Epidermal melanocyte (primary cell): ENCODE measurements around the gene GAS2L1.
"Not testable (repeated sequence)": the region's sequence is repeated elsewhere in the genome, so short reads cannot be mapped to it uniquely, and the experiment has no call there.

Experiments
- DNase-seq: peaks from one replicate; pipeline ENCODE4 v3.0.0; 2011; ENCODE audit warnings: low spot score; ENCODE audit not compliant: insufficient read length

GAS2L1 gene

DNA sequence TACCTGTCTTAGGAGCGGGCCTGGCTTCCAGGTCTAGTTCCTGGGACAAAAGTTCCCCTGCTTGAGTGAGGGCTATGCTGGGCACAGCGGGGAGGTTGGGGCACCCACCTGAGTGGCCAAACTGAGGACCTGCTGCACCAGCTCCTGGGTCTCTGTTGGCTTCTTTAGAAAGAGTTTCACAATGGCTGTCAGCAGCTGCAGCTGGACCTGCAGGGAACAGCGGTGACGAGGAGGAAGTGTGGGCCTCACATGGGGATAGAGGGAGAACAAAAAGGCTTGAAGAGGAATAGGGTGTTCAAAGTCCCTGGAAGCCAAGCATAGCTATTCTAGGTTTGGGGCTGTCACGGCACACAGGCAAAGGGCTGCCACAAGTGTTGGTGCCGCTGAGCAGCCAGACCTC lies 35.7 kb downstream of the GAS2L1 start:
- no peak for DNase-seq

DNA sequence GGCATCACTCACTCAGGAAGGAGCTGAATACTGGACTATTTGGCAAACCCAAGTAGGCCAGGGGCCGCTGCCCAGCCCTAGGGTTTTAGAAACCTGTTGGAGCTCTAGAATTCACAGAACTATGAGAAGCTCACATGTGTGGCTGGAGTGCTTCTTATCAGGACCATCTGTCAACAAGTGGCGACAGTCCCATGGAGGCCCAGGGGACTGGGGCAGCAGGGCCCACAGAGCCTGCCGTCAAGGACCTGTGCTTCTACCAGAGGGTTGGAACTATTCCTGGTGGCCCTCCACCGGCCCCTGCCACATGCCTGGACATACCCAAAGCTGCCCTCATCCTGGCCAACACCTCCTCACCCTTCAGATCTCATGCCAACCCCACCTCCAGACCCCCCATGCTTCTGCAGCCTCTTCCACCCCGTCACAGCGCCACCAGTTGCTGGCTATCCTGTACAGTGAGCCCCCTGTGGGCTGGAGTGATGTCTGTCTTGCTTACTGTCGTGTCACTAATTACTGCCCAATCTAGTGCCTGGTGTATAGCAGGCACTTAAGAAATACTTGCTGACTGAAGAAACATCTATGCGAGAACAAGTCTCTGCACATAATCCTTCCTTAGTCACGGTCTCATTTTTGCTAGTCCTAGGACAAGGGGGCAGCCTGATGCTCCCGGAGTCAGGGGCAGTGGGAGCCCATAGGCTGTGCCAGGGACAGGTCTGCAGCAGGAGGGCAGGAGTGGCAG lies 36.3 kb downstream of the GAS2L1 start:
- no peak for DNase-seq

DNA sequence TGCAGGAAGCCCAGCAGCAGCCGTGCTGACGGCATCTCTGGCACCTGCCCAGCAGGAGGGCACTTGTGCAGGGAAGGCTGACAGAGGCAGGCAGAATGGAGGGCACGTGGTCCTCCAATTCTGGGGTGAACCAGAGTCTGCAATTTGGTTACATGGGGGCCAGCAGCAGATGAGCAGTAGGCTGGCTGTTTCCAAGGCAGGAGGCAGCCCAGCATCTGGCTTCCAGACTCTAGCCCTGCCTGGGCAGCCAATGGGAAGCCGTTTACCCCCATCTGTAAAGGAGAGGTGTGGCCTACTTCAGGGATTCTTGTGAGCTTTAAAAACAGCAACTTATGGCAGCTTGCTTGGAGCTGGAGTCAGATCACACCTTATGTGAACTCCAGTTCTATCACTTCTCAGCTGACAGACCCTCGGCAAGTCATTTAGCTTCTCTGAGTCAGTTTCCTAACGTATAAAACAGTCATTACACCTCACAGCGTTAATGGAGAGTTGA lies 36.9 kb downstream of the GAS2L1 start:
- peak; percentile 86 for DNase-seq

DNA sequence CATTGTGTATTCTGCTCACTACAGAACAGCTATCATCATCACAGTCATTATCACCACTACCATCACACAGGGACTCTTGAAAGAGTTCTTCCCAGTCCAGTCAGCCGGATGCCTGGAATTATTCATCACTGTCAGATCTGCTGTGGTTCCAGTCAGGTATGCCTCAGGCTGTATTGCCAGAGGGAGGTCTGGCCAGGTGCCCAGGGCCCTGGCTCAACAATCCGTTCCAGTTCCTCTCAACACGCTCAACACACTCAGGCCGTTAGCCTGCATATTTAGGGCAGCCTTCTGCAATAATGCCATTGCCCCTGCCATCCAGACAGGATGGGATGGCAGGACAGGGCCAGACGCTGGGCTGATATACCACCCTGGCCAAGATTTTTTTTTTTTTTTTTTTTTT lies 37.7 kb downstream of the GAS2L1 start:
- DNase-seq: peak; percentile 64

DNA sequence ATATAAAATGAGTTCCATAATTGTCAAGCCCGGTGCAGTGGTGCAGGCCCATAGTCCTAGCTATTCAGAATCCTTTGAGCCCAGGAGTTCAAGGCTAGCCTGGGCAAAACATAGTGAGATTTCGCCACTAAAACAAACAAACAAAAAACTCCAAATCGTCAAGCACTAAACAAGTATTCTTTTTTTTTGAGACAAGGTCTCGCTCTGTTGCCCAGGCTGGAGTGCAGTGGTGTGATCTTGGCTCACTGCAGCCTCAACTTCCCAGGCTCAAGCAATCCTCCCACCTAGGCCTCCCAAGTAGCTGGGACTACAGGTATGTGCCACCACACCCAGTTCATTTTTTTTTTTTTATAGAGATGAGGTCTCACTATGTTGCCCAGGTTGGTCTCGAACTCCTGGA lies 38.4 kb downstream of the GAS2L1 start:
- not testable (repeated sequence) for DNase-seq

DNA sequence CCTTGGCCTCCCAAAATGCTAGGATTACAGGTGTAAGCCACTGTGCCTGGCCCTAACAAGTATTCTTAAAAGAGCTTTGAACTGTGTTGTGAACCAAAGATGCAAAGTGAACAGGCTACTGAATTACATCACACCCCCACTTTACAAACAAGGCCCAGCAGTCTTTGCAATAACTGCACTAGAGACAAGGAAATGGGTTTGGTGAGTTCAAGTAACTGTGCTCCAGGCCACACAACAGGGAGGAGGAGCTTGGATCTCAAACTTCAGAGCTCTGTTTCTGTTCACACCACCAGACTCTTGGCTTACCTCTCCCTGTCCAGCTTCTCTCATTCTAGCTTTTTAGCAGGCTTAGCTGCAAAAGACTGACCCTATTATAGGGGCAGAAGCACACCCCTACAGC lies 39.5 kb downstream of the GAS2L1 start:
- no peak for DNase-seq

DNA sequence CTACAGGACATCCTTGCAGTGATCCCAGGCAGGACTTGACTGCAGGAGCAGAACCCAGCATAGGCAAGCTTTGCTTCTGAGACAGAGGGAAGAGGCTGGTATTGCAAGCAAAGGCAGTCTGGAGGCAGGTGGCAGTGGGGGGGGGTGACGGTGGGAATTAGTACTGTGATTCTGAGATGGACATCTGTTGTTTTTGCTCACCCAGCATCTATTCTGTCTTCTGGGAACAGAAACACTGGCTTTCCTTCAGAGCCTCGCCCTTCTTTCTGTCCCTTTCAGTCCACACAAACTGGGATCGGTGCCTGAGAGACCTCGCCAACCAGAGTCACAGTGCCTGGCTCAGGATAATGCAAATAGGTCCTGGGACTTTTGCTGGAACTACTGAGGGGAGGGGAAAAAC lies 40.2 kb downstream of the GAS2L1 start:
- no peak for DNase-seq

DNA sequence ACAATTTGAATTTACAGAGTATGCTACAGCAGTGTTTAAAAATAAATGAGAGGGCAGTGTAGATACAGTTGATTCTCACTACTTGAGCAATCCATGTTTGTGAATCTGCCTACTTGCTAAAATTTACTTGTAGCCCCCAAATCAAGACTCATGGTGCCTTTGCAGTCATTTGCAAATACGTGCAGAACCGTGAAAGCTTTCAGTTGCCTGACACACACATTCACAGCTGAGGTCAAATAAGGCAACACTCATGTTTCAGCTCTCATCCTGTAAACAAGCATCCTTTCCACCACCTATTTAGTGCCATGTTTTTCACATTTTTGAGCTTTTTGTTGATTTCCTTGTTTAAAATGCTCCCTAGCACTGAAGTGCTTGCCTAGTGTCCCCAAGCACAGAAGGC lies 41.6 kb downstream of the GAS2L1 start:
- no peak for DNase-seq

DNA sequence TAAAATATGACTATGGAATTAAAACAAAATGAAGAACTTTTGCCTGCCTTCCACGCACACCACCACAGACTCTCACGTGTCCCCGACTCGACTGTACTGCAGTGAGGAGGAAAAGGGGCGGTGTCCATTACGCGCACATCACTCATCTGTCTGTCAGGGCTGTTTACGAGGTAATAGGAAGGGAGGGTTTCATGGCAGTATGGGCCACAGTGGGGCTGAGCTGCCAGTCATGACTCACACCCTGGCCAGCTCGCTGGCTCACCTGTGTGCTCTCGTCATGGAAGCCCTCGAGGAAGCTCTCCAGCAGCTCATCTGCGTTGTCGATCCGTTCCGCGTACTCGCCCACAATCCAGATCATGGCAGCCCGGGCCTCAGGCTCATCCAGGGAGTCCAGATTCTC lies 42.5 kb downstream of the GAS2L1 start:
- no peak for DNase-seq

DNA sequence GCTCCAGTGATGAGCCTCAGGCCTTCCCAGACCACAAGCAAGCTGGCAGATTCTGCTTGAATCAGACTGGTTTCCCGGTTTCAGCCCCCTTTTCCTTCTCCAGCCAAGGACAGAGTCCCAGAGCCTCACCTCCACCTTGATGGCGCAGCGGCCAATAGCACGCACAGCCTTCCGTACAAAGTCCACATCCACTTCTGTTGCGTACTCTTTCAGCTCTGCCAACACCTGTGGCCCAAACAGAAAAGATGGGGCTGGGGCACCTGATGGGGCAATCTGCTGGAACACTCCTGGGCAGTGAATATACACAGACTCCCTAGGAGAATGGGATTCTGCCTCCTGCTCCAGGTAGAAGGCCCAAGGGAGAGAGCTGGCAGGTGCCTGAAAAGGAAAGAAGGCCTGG lies 44.6 kb downstream of the GAS2L1 start:
- no peak for DNase-seq

DNA sequence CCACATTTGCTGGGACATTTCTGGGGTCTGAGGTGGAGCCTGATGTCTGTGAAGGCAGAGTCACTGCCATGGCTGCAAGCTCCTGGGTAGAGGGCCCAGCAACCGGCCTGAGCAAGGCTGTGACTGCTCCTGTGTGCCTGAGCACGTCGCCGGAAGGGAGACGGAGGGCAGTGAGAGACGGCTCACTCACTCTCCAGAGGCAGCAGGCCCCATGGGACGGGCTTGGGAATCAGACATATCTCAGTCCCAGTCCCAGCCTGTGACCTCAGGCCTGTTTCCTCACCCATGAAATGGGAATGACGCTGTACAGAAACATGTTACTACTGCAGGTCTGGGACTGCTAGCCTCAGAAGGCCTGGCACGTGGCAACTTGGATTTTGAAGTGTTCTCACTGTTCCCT lies 45.4 kb downstream of the GAS2L1 start:
- DNase-seq: no peak

DNA sequence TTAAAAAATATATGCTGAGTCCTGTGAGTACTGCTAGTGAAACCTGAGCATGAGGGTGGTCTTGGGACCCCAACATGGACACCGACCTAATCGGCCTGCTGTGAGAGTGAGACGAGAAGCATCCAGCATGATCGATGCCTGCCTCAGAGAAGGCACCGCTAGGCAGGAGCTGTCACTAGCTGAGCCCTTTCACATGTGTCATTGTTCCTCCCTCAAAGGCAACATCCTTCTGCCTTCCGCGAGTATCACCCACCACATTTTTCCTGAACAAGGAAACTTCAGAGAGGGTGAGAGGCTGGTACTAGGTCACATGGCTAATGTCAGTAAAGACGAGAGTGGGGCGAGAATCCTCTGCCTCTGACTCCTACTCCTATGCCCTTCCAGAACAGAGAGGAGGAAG lies 46.3 kb downstream of the GAS2L1 start:
- DNase-seq: no peak

DNA sequence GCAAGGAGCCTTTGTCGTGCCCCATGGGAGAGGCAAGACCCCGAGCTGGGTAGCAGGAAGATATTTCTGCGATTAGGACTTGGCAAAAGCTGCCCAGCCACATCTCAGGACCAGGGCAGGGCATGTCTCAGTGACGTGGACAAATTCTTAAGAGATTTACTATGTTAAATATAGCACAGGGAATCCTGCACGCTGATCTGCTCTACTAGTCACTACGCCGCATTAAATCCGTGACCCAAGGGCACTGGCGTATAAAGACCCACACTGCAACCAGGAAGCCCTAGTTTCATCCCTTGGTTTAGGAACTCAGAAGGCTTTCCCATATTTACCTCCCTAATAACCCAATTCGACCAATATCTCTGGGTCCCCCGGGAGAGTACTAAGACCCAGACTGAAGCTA lies 46.8 kb downstream of the GAS2L1 start:
- DNase-seq: no peak

DNA sequence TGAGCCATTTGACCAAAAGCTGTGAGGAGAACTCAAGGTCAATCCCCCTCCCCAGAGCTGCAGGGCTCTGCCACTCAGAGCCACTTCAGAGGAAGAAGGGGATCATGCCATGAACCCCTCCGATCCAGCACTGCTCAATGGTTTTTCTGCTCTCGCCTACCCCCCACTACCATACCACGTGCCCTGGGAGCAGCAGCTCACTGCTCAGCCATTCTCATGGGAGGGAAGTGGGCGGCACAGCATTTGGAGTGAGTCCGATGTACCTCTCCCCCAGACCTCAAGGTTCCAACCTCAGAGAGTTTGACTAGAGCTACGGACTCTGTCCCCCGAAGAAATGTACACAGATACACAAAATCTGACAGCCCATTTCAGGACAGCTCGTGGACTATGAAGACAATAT lies 47.4 kb downstream of the GAS2L1 start:
- no peak for DNase-seq

DNA sequence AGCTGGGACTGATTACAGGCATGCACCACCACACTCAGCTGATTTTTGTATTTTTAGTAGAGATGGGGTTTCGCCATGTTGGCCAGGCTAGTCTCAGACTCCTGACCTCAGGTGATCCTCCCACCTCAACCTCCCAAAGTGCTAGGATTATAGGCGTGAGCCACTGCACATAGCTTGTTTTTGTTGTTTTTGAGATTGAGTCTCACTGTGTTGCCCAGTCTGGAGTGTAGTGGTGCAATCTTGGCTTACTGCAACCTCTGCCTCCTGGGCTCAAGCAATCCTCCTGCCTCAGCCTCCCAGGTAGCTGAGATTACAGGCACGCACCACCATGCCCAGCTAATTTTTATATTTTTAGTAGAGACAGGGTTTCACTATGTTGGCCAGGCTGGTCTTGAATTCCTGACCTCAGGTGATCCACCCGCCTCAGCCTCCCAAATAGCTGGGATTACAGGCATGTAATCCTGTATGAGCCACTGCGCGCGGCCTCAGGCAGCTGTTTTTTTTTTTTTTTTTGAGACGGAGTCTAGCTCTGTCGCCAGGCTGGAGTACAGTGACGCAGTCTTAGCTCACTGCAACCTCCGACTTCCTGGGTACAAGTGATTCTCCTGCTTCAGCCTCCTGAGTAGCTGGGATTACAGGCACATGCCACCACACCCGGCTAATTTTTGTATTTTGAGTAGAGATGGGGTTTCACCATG lies 50.9 kb downstream of the GAS2L1 start:
- not testable (repeated sequence) for DNase-seq

DNA sequence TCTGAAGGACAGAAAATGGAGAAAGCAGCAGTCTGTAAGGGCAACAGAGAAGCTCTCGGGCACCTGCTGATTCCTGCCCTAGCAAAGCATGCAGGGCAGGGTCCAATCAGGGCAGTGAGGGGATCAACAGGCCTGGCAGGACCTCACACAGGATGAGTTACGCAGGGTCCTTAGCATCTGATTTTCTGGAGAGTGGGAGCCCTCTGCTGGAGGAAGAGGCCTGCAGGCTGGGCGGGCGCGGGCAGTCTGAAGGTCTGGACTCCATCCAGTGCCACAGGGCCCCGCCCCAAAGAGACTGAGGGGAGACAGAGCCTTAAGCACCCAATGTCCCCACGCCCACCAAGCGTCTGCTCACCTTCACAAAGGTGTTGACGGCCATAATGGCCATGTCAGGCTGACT lies 53.0 kb downstream of the GAS2L1 start:
- no peak for DNase-seq
